ENCODE results near the gene AGBL1.

The AGBL1 gene

GRCh38 chr15:86197770-86198169 lies 118.1 kb downstream of the AGBL1 start:
- H3K27ac ChIP-seq (ENCODE audit: low read length): no peak overlapping the region
- no peaks in the 10 kb centered on the region for H3K9me3 ChIP-seq (ENCODE audit: insufficient read depth, low read length, severe bottlenecking)
- no peaks in the 10 kb centered on the region for H4K20me1 ChIP-seq (ENCODE audit: insufficient read depth, low read length)
- DNase-seq (no peak), ATAC-seq (ENCODE audit: insufficient read depth, low read depth) (no peak)
- TF ChIP-seq, protein P1, sequence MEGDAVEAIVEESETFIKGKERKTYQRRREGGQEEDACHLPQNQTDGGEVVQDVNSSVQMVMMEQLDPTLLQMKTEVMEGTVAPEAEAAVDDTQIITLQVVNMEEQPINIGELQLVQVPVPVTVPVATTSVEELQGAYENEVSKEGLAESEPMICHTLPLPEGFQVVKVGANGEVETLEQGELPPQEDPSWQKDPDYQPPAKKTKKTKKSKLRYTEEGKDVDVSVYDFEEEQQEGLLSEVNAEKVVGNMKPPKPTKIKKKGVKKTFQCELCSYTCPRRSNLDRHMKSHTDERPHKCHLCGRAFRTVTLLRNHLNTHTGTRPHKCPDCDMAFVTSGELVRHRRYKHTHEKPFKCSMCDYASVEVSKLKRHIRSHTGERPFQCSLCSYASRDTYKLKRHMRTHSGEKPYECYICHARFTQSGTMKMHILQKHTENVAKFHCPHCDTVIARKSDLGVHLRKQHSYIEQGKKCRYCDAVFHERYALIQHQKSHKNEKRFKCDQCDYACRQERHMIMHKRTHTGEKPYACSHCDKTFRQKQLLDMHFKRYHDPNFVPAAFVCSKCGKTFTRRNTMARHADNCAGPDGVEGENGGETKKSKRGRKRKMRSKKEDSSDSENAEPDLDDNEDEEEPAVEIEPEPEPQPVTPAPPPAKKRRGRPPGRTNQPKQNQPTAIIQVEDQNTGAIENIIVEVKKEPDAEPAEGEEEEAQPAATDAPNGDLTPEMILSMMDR (IDR thresholded peaks at IDR 0.05; ENCODE audit: borderline replicate concordance, extremely low read depth, low read length, poor library complexity, severe bottlenecking): no peak
- no peak for TF ChIP-seq EZH2 (IDR thresholded peaks at IDR 0.05; ENCODE audit: borderline replicate concordance, low read depth, low read length, severe bottlenecking)
- H2AFZ ChIP-seq (ENCODE audit: low read depth, low read length): no peak overlapping the region
- no peak overlapping the region for H3K4me3 ChIP-seq (ENCODE audit: low read depth in 1 of 2, low read length in 2 of 2)
- H3K79me2 ChIP-seq (ENCODE audit: insufficient read depth, low read length): no peaks in the 10 kb centered on the region
- no peaks in the 10 kb centered on the region for H3K27me3 ChIP-seq (ENCODE audit: insufficient read depth, low read length, poor library complexity)
- H3K4me1 ChIP-seq (ENCODE audit: insufficient read depth, low read length): no peaks in the 10 kb centered on the region
- H3K9ac ChIP-seq (ENCODE audit: low read depth, low read length): no peak overlapping the region
- no peaks in the 10 kb centered on the region for H3K36me3 ChIP-seq (ENCODE audit: insufficient read depth, low read length)
- no peak overlapping the region for H3K4me2 ChIP-seq (ENCODE audit: insufficient read depth, low read length)

DNA sequence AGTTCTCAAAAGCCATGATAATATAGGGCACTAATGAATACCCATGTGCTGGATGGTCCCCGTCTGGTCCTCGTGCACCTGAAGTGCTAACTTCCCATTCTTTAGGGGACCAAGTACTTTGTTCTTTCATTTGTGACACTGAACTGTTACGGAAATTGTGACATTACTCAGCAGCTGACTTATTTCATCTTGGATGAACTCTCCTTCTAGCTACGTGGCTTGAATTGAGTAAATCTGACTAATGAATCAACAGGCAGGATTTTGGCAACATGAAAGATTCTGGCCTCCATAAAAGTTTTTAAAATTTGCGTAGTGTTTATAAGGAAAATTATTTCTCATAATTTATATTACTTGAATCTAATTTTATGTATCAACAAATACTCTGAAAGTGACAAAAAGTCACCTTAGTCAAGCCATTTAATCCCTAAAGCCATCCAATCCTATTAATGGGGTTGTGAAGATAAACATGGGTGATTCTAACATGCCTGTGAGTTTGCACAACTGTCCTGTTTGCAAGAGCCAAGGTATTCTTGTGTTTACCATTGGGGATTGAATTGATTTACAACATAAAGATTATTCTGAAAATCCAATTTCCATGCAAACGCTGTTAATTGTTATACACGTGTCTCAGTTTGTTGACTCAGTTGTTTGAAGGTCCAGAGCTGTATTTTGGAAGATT lies 119.9 kb downstream of the AGBL1 start:
- ATAC-seq (ENCODE audit: insufficient read depth, low read depth): no peak
- Histone ChIP-seq H3K9me3 (ENCODE audit: insufficient read depth, low read length, severe bottlenecking) (no peaks in the 10 kb centered on the region), H3K79me2 (ENCODE audit: insufficient read depth, low read length) (no peaks in the 10 kb centered on the region), H3K4me2 (ENCODE audit: insufficient read depth, low read length) (no peak overlapping the region), H3K27me3 (ENCODE audit: insufficient read depth, low read length, poor library complexity) (no peaks in the 10 kb centered on the region), H3K27ac (ENCODE audit: low read length) (no peak overlapping the region), H3K36me3 (ENCODE audit: insufficient read depth, low read length) (no peaks in the 10 kb centered on the region), H3K4me3 (ENCODE audit: low read depth in 1 of 2, low read length in 2 of 2) (no peak overlapping the region), H2AFZ (ENCODE audit: low read depth, low read length) (no peak overlapping the region), H3K4me1 (ENCODE audit: insufficient read depth, low read length) (no peaks in the 10 kb centered on the region), H3K9ac (ENCODE audit: low read depth, low read length) (no peak overlapping the region), H4K20me1 (ENCODE audit: insufficient read depth, low read length) (no peaks in the 10 kb centered on the region)
- DNase-seq: no peak
- TF ChIP-seq, protein P1 (IDR thresholded peaks at IDR 0.05; ENCODE audit: borderline replicate concordance, extremely low read depth, low read length, poor library complexity, severe bottlenecking): no peak
- TF ChIP-seq EZH2 (IDR thresholded peaks at IDR 0.05; ENCODE audit: borderline replicate concordance, low read depth, low read length, severe bottlenecking): no peak

- no peak overlapping the region for H2AFZ ChIP-seq (ENCODE audit: low read depth, low read length)
- ATAC-seq (ENCODE audit: insufficient read depth, low read depth): no peak
- TF ChIP-seq, protein P1 (IDR thresholded peaks at IDR 0.05; ENCODE audit: borderline replicate concordance, extremely low read depth, low read length, poor library complexity, severe bottlenecking): no peak
- TF ChIP-seq EZH2 (IDR thresholded peaks at IDR 0.05; ENCODE audit: borderline replicate concordance, low read depth, low read length, severe bottlenecking): no peak
Measured at GRCh38 chr15:86201313-86202008, 121.8 kb downstream of the AGBL1 start.

More at GRCh38 chr15:86201313-86202008, 121.8 kb downstream of the AGBL1 start:
- Histone ChIP-seq H3K79me2 (ENCODE audit: insufficient read depth, low read length) (no peaks in the 10 kb centered on the region), H3K36me3 (ENCODE audit: insufficient read depth, low read length) (no peaks in the 10 kb centered on the region), H3K4me1 (ENCODE audit: insufficient read depth, low read length) (no peaks in the 10 kb centered on the region), H4K20me1 (ENCODE audit: insufficient read depth, low read length) (no peaks in the 10 kb centered on the region), H3K27ac (ENCODE audit: low read length) (no peak overlapping the region), H3K4me3 (ENCODE audit: low read depth in 1 of 2, low read length in 2 of 2) (no peak overlapping the region), H3K9me3 (ENCODE audit: insufficient read depth, low read length, severe bottlenecking) (no peaks in the 10 kb centered on the region), H3K4me2 (ENCODE audit: insufficient read depth, low read length) (no peak overlapping the region), H3K27me3 (ENCODE audit: insufficient read depth, low read length, poor library complexity) (no peaks in the 10 kb centered on the region), H3K9ac (ENCODE audit: low read depth, low read length) (no peak overlapping the region)
- no peak for DNase-seq

All from DND-41 (cell line).